HG03135 (cell line): Measurements from ENCODE around the gene GNL1.
"Not testable (repeated sequence)": the region's sequence is repeated elsewhere in the genome, so short reads cannot be mapped to it uniquely, and the experiment has no call there.

Experiments used
- ATAC-seq: cut with Tn5 transposase; IDR thresholded peaks from one replicate; pipeline ENCODE4 v1.9.1; 2021; ENCODE audit warnings: mild to moderate bottlenecking, moderate library complexity; ENCODE audit not compliant: unreplicated experiment

The GNL1 gene

GRCh38 chr6:30533460-30534294, 22.6 kb downstream of the GNL1 start:
- no peak for ATAC-seq

GRCh38 chr6:30530014-30530413, 26.3 kb downstream of the GNL1 start:
- no peak for ATAC-seq

GRCh38 chr6:30529349-30529875, 26.9 kb downstream of the GNL1 start:
- ATAC-seq: not testable (repeated sequence)

GRCh38 chr6:30526444-30526843, 29.8 kb downstream of the GNL1 start:
- ATAC-seq: not testable (repeated sequence)

- not testable (repeated sequence) for ATAC-seq
Measured at GRCh38 chr6:30521952-30522351, 34.3 kb downstream of the GNL1 start.

- not testable (repeated sequence) for ATAC-seq
Measured at GRCh38 chr6:30521082-30521481, 35.2 kb downstream of the GNL1 start.

GRCh38 chr6:30520522-30520921, 35.8 kb downstream of the GNL1 start:
- ATAC-seq: no peak

GRCh38 chr6:30518505-30519145, 37.7 kb downstream of the GNL1 start:
- ATAC-seq: not testable (repeated sequence)

GRCh38 chr6:30517767-30518504, 38.4 kb downstream of the GNL1 start:
- not testable (repeated sequence) for ATAC-seq

GRCh38 chr6:30516754-30517076, 39.6 kb downstream of the GNL1 start:
- not testable (repeated sequence) for ATAC-seq

- ATAC-seq: peak; percentile 70
Measured at GRCh38 chr6:30515944-30516753, 40.1 kb downstream of the GNL1 start.

- ATAC-seq: no peak
Measured at GRCh38 chr6:30515106-30515505, 41.2 kb downstream of the GNL1 start.

- no peak for ATAC-seq
Measured at GRCh38 chr6:30513451-30513850, 42.8 kb downstream of the GNL1 start.

- ATAC-seq: no peak
Measured at GRCh38 chr6:30511169-30511546, 45.1 kb downstream of the GNL1 start.

- ATAC-seq: no peak
Measured at GRCh38 chr6:30510419-30511168, 45.7 kb downstream of the GNL1 start.

- peak; percentile 50 for ATAC-seq
Measured at GRCh38 chr6:30508890-30509736, 47.2 kb downstream of the GNL1 start.

- no peak for ATAC-seq
Measured at GRCh38 chr6:30507849-30508827, 48.2 kb downstream of the GNL1 start.
